GM12872 (cell line): ENCODE measurements around the gene NLRC5.

Source experiments
- TF ChIP-seq, protein P1 (sequence below): IDR thresholded peaks from 3 replicates; pipeline ENCODE4 v1.5.1; 2011; ENCODE audit warnings: low read depth, mild to moderate bottlenecking, low read length, moderate library complexity; ENCODE audit not compliant: insufficient read depth

The NLRC5 gene

DNA sequence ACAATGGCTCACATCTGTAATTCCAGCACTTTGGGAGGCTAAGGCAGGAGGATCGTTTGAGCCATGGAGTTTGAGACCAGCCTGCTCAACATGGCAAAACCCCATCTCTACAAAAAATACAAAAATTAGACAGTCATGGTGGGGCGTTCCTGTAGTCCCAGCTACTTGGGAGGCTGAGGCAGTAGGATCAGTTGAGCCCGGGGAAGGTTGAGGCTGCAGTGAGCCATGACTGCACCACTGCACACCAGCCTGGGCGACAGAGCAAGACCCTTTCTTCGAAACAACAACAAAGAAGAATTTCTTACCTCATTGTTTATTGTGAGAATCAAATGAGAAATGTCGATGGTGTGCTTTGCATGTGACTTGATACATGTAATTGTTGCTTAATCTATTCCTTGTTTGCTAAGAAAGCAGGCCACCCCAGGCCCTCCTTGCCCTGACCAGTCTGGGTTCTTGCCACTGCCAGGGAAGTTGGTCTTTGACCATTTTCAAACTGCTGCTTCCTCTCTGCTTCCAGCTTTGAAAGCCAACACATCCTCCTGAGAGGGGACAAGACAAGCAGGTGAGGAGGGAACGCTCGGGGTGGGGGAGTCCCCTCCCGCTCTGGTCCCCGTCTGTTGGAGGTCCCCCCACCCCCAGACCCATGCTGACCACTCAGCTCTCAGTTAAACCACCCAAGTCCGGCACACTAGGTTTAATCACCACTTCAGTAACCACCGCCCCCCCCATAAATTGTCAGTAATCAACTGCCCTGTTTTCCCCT, 55.8 kb downstream of the NLRC5 start:
- TF ChIP-seq, protein P1, sequence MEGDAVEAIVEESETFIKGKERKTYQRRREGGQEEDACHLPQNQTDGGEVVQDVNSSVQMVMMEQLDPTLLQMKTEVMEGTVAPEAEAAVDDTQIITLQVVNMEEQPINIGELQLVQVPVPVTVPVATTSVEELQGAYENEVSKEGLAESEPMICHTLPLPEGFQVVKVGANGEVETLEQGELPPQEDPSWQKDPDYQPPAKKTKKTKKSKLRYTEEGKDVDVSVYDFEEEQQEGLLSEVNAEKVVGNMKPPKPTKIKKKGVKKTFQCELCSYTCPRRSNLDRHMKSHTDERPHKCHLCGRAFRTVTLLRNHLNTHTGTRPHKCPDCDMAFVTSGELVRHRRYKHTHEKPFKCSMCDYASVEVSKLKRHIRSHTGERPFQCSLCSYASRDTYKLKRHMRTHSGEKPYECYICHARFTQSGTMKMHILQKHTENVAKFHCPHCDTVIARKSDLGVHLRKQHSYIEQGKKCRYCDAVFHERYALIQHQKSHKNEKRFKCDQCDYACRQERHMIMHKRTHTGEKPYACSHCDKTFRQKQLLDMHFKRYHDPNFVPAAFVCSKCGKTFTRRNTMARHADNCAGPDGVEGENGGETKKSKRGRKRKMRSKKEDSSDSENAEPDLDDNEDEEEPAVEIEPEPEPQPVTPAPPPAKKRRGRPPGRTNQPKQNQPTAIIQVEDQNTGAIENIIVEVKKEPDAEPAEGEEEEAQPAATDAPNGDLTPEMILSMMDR = no peak

DNA sequence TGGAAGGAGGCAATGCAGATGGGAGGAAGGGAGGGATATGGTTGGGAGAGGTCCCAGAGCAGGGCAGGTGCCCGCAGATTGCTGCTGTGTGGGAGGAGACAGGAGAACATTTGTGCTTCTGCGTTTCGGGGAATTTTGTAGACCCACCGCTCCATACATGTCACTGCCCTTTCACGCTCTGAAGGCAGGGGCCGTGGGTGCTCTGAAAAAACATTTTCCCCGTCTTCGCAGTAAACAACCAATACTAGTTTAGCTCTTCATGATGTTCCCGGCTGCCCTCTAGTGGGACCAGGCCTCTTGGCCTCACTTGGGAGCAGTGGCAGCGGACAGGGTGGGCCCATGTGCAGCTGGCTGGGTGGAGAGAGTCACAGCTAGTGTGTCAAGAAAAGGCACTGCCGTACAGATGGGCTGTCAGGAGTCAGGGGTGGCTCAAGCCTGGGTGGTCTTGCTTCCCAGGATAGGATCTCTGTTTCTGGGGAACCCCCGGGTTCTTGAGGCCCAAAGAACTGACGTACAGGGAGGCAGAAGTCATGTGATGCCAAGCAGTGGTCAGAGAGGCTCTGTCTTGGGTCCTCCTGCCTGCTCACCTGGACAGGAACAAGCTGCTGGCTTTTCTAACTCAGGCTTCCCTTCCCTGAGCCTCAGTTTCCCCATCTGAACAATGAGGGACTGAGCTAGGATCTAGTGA, 56.5 kb downstream of the NLRC5 start:
- TF ChIP-seq, protein P1 = peak; percentile 86

DNA sequence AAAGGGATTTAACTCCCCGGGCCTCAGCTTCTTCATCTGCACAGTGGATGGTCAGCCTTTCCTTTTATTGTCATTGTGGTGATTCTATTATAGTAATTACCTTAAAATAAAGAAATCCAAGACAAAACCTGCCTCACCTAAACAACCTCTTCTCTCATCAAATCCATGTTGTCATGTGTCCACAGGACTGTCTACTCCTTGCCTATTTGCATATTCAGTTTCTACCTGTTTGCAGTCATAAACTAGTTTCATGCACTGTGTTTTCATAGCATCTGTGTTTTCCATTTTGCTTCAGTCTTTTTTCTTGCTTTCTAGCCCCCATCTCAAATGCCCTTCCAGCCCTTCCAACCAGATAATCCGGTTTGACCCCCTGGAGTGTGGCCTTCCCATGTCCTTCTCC, 58.7 kb downstream of the NLRC5 start:
- TF ChIP-seq, protein P1 = no peak

DNA sequence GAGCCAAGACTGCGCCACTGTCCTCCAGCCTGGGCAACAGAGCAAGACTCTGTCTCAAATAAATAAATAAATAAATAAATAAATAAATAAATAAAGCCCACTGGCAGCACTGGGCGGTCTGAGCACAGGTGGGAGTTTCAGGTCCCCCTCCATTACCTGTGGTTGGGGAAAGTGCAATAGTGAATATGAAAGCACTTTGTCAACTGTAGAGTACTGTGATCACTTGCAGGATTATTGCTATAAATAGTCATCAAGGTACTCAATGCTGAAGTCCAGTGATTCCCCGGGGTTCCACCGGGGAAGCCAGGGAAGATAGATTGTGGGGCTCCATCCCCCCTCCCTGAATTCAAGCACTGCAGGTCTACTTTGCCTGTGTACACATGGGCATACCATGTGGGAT, 60.3 kb downstream of the NLRC5 start:
- TF ChIP-seq, protein P1 = no peak

DNA sequence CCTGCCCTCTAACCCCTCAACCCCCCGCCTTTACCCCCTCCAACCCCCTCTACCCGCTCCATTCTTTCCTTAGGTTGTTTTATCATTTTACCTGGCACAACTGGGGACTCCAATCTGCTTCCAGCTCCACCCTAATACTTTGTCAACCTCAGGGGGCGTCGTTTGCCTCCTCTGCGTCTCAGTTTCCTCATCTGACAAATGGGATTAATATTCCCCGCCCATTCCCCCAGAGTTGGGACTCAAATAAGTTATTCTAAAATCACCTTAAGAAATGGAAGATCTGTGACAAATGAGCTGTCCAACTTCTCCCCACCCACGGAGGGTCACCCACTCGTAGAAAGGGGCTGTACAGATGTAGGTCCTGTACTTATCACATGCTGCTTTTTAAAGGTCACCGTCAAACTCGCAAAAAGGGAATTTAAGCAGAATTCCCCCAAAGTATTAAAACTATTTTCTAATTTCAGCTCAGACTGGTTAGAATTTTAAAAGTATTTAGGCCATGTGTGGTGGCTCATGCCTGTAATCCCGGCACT, 62.4 kb downstream of the NLRC5 start:
- TF ChIP-seq, protein P1 = no peak

DNA sequence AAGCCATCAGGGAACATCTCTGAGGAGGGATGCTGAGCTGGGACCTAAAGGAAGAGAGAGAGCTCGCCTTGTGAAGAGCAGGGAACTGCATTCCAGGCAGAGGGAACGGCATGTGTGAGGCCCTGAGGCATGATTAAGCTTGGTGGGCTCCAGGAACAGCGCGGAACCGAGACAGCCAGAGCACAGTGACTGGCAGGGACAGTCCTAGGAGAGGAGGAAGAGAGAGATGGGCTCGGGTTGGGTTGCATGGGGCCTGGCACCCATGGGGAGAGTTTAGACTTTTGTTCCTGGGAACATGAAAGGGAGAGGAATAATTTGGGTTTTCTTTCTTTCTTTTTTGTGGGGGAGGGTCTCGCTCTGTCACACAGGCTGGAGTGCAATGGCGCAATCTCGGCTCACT, 63.8 kb downstream of the NLRC5 start:
- TF ChIP-seq, protein P1 = no peak

DNA sequence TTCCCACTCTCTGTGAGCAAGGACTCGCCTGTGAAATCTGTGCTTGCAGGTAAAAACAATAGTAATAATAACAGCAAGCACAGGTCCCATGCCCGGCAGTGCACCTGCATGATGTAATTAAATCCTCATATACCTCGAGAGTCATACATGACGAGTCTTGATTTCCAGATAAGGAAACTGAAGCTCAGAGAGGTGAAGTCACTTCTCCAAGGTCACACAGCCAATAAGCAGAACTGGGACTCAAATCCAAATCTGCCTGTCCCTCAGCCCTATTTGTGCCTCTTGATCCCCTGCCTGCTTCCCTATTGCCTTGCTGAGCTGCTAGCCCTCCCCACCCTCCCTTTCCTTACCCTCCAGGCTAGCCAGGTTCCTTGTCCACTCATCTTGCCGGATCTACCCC, 65.0 kb downstream of the NLRC5 start:
- TF ChIP-seq, protein P1 = no peak
